Right lobe of liver (tissue), 4 donors: ENCODE measurements around the gene VEGFA.

Experiments
- CTCF ChIP-seq, 4 donors: fragments of 200-600 bp in 3 of 4; fragments of 450-650 bp in 1 of 4; IDR thresholded peaks; one replicate each; pipeline versions ENCODE4 v1.5.1 to v1.8.0; 2016 to 2022; ENCODE audit warnings: antibody characterized with exemption in 4 of 4, mild to moderate bottlenecking in 2 of 4
- POLR2A ChIP-seq: fragments of 450-650 bp; IDR thresholded peaks from one replicate; pipeline ENCODE4 v1.6.1; 2017; ENCODE audit warnings: antibody characterized with exemption, mild to moderate bottlenecking
- donor health status: DM: no; HTN: no; CAD: no.
- donor health status: DM: no; HTN: no; CAD: no.
- donor health status: DM: no; HTN: yes; CAD: no.

DNA sequence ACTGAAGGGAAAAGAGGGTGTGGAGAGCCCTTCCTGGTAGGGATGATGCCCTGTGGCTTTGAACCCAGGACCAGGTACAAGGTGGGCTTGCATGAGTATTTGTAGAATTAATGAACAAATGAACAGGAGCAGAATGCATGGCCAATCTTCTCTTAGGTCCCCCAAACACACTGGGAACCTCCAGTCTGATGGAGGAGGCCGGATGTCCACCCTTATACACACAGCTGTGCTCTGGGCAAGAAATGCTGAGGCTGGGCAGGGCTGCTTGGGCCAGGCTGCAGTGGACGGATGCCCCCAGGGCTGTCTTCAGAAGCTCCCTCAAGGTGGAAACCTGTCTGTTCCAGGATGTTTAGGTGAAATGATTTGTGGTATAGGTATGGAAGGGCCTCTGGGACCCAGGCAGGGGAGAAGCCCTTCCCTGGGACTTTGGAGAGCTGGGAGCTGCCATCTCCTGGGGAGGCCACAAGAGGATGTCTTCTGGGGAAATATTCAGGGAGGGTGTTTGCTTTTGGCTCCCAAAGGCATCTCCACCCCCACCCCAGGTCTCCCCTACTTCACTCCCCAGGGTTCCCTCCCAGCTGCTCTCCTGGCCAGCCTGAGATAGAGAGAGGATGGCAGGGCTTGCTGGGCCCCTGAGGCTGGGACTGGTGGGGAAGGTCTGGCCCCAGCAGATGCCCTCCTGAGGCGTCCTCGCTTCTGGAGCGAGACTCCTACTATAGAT lies 23.3 kb downstream of the VEGFA start:
- TF ChIP-seq CTCF (IDR thresholded peaks at IDR 0.05) (no peak), POLR2A (no peak)
